Heart left ventricle (tissue), 16 donors: Measurements from ENCODE around the gene LPIN1. TPM values are rescaled to one million over a fixed set of nuclear protein-coding genes. Genes with fewer than 3 reads are reported as not detected.

Experiments used
- ATAC-seq, 4 donors: fragments of 200-7000 bp; cut with Tn5 transposase; one replicate each; pipeline ENCODE4 v1.9.1; 2020 to 2022; ENCODE audit warnings: moderate library complexity in 4 of 4, mild to moderate bottlenecking in 3 of 4, moderate number of reproducible peaks in 1 of 4
- DNase-seq, 5 donors: peaks; one replicate each; pipeline ENCODE4 v3.0.0-alpha.2; 2020
- H3K27ac ChIP-seq, 12 donors: fragments of 200-600 bp; sonication (generic) in 4 of 12; one replicate each; pipeline versions ENCODE4 v1.5.0 to v1.8.0; 2016 to 2022; ENCODE audit warnings: mild to moderate bottlenecking in 2 of 12
- H3K27me3 ChIP-seq, 9 donors: fragments of 200-600 bp; sonication (generic) in 2 of 9; one replicate each; pipeline versions ENCODE4 v1.5.1 to v1.8.0; 2016 to 2022; ENCODE audit warnings: mild to moderate bottlenecking in 3 of 9
- H3K36me3 ChIP-seq, 9 donors: fragments of 200-600 bp; sonication (generic) in 2 of 9; one replicate each; pipeline versions ENCODE4 v1.5.0 to v1.8.0; 2018 to 2022; ENCODE audit warnings: mild to moderate bottlenecking in 2 of 9
- H3K4me1 ChIP-seq, 12 donors: fragments of 200-600 bp; sonication (generic) in 4 of 12; one replicate each; pipeline versions ENCODE4 v1.5.0 to v1.8.0; 2016 to 2022; ENCODE audit warnings: mild to moderate bottlenecking in 3 of 12
- H3K4me3 ChIP-seq, 12 donors: fragments of 200-600 bp; sonication (generic) in 4 of 12; one replicate each; pipeline versions ENCODE4 v1.5.0 to v1.8.0; 2017 to 2022; ENCODE audit warnings: mild to moderate bottlenecking in 9 of 12, moderate library complexity in 4 of 12
- H3K9me3 ChIP-seq, 12 donors: fragments of 200-600 bp; sonication (generic) in 4 of 12; one replicate each; pipeline versions ENCODE4 v1.5.0 to v1.8.0; 2016 to 2022; ENCODE audit warnings: mild to moderate bottlenecking in 1 of 12
- CTCF ChIP-seq, 12 donors: fragments of 200-600 bp; sonication (generic) in 4 of 12; IDR thresholded peaks; one replicate each; pipeline versions ENCODE4 v1.5.0 to v1.8.0; 2018 to 2022; ENCODE audit warnings: antibody characterized with exemption in 12 of 12, mild to moderate bottlenecking in 5 of 12
- POLR2A ChIP-seq, 2 donors: fragments of 450-650 bp; IDR thresholded peaks; one replicate each; pipeline ENCODE4 v1.6.1; 2017; ENCODE audit warnings: antibody characterized with exemption in 2 of 2, mild to moderate bottlenecking in 2 of 2, moderate library complexity in 2 of 2
- WGBS, 4 donors: extraction: QIAGEN DNeasy Blood & Tissue Kit in 2 of 4; methylation state at CpG; one replicate each; pipeline versions ENCODE4 v1.1.5 to v1.1.7; 2013 to 2018; 5-methylcytosine and 5-hydroxymethylcytosine counted together
- intact Hi-C, 10 donors: fragments of 100-400 bp; cut with DNase I; formaldehyde crosslinking; loops; one replicate each; pipeline versions ENCODE4 v1.11.1 to v1.14.2; 2022
- polyA plus RNA-seq, 2 donors: library from polyadenylated mRNA; stranded (reverse); fragments of 200-250 nt; gene quantifications; one replicate each; pipeline ENCODE4 v1.2.3, GENCODE V29; 2013
- total RNA-seq, 9 donors: library from RNA; depleted of rRNA in 2 of 9; stranded (reverse); fragments of >200 nt in 2 of 9; fragmentation: NEBNext Ultra II Directional in 3 of 9; extraction: Animal tissue kit (Norgen Biotek cat#: 25700) in 3 of 9; gene quantifications; one replicate each; pipeline versions ENCODE4 v1.1.0 to v1.2.4, GENCODE V29; 2016 to 2023
- donor health status: ischemic (EF 13 %, LVEDD 7.1; RV severe dilation, severe dysfunction).
- donor health status: healthy with polysubstance abuse.
- donor health status: DM: no; HTN: yes; CAD: no.
- donor health status: DM: no; HTN: no; CAD: no.
- donor health status: ischemic (EF 25% LVEDD 6.9; RV normal size, moderate dysfunction).
- donor health status: ischemic (EF 25% LVEDD 5.7; RV mildly dilated, moderate dysfunction).
- donor health status: healthy.
- donor health status: DM: yes; HTN: yes; CAD: no.
- donor health status: ischemic (EF 35%, LVEDD 5.7; RV mildly dilated, moderate dysfunction).
- donor health status: nonischemic (EF 11% LVEDD 7.7; RV severe dilation, severe dysfunction).
- donor health status: DM: yes; HTN: yes; CAD: no.
- donor health status: PGD.
- donor health status: ischemic (EF 29% LVEDD 5.4; RV normal size, mild dysfunction).
- donor health status: nonischemic (EF 23%, LVEDD 6.1; RV moderate dilation, normal function).

The LPIN1 gene
- total and polyA plus RNA-seq, 11 donors = 15.0 to 57.1 (median 43.8) TPM

DNA sequence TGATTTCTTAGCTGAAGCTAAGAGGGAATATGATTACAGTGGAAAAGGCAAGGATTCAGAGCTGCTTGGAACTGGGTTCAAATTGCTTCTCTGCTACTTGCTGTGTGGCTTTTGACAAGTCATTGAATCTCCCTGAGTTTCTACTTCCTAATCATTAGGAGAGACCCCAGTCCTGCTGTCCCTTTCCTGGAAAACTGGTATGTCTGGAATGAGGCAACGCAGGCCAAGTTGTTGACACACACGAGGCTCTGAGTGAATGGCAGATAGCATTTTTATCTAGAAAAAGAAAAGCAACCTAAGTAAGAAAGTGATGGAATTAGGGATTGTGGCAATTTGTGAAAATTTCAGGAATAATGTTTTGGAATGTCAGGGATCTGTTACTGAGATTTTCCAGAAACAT is 123.6 kb downstream of the LPIN1 start:
- Histone ChIP-seq H3K27ac (no peak overlapping the region), H3K36me3 (no peaks in the 10 kb centered on the region), H3K9me3 (peaks cover 0 to 3% (median 0%) of the 10 kb centered on the region in 12 donors), H3K4me1 (peaks cover 0 to 17% (median 0%) of the 10 kb centered on the region in 12 donors), H3K27me3 (no peaks in the 10 kb centered on the region), H3K4me3 (no peak overlapping the region)
- TF ChIP-seq CTCF (IDR thresholded peaks at IDR 0.05) (no peak), POLR2A (IDR thresholded peaks at IDR 0.05) (no peak)
- ATAC-seq = no peak
- DNase-seq = no peak
- 38 to 43% (median 41%) methylated on average over 2 of the region's 2 CpGs for WGBS, 4 donors
- intact Hi-C loops = no loop called here

GRCh38 chr2:11870584-11870983 is 124.2 kb downstream of the LPIN1 start:
- Histone ChIP-seq H3K36me3 (no peaks in the 10 kb centered on the region), H3K27me3 (no peaks in the 10 kb centered on the region), H3K4me3 (no peak overlapping the region), H3K27ac (no peak overlapping the region), H3K9me3 (peaks cover 0 to 3% (median 0%) of the 10 kb centered on the region in 12 donors), H3K4me1 (peaks cover 0 to 17% (median 0%) of the 10 kb centered on the region in 12 donors)
- no peak for DNase-seq
- intact Hi-C loops = no loop called here
- WGBS, 4 donors = 92 to 95% (median 94%) methylated on average over 5 of the region's 5 CpGs
- no peak for TF ChIP-seq POLR2A (IDR thresholded peaks at IDR 0.05)
- TF ChIP-seq CTCF (IDR thresholded peaks at IDR 0.05) = no peak
- no peak for ATAC-seq

- WGBS, 4 donors = 95 to 100% (median 97%) methylated on average over 4 of the region's 4 CpGs
- H3K9me3 ChIP-seq = peaks cover 0 to 3% (median 0%) of the 10 kb centered on the region in 12 donors
These were observed 125.0 kb downstream of the LPIN1 start for GRCh38 chr2:11871421-11871820.

More at GRCh38 chr2:11871421-11871820, 125.0 kb downstream of the LPIN1 start:
- Histone ChIP-seq H3K4me3 (no peak overlapping the region), H3K27me3 (no peaks in the 10 kb centered on the region), H3K27ac (no peak overlapping the region), H3K36me3 (no peaks in the 10 kb centered on the region), H3K4me1 (peaks cover 0 to 17% (median 0%) of the 10 kb centered on the region in 12 donors)
- ATAC-seq = no peak
- intact Hi-C loops = no loop called here
- no peak for DNase-seq
- TF ChIP-seq CTCF (IDR thresholded peaks at IDR 0.05) (no peak), POLR2A (IDR thresholded peaks at IDR 0.05) (no peak)
